ENCODE measurements around the gene COPS8.

The COPS8 gene

GRCh38 chr2:237101118-237101979, 15.7 kb downstream of the COPS8 start:
- no peak for DNase-seq

- no peak for DNase-seq
Observed at GRCh38 chr2:237102428-237102827, 16.7 kb downstream of the COPS8 start.

- DNase-seq = no peak
Observed at GRCh38 chr2:237109421-237109934, 23.8 kb downstream of the COPS8 start.

GRCh38 chr2:237113026-237113795, 27.5 kb downstream of the COPS8 start:
- DNase-seq = no peak

- DNase-seq = no peak
Observed at GRCh38 chr2:237115870-237116269, 30.2 kb downstream of the COPS8 start.

- no peak for DNase-seq
Observed at GRCh38 chr2:237116431-237116830, 30.7 kb downstream of the COPS8 start.

GRCh38 chr2:237118025-237118424, 32.3 kb downstream of the COPS8 start:
- no peak for DNase-seq

- no peak for DNase-seq
Observed at GRCh38 chr2:237118561-237119155, 33.0 kb downstream of the COPS8 start.

GRCh38 chr2:237120916-237121315, 35.2 kb downstream of the COPS8 start:
- DNase-seq = no peak

GRCh38 chr2:237121321-237121720, 35.6 kb downstream of the COPS8 start:
- DNase-seq = no peak

- DNase-seq = peak; percentile 90
Observed at GRCh38 chr2:237122214-237122666, 36.6 kb downstream of the COPS8 start.

- no peak for DNase-seq
Observed at GRCh38 chr2:237124820-237125219, 39.1 kb downstream of the COPS8 start.

GRCh38 chr2:237125967-237126366, 40.3 kb downstream of the COPS8 start:
- DNase-seq = no peak

- DNase-seq = no peak
Observed at GRCh38 chr2:237126519-237127174, 41.0 kb downstream of the COPS8 start.

- DNase-seq = peak; percentile 99
Observed at GRCh38 chr2:237128026-237128703, 42.5 kb downstream of the COPS8 start.

GRCh38 chr2:237128845-237129592, 43.3 kb downstream of the COPS8 start:
- no peak for DNase-seq

- no peak for DNase-seq
Observed at GRCh38 chr2:237129625-237130263, 44.1 kb downstream of the COPS8 start.

- DNase-seq = no peak
Observed at GRCh38 chr2:237130562-237131421, 45.1 kb downstream of the COPS8 start.

GRCh38 chr2:237131749-237132533, 46.3 kb downstream of the COPS8 start:
- no peak for DNase-seq

All from fibroblast of skin of scalp (primary cell).